Measurements from ENCODE around the gene PRDM11.
"Not testable (repeated sequence)": the region's sequence is repeated elsewhere in the genome, so short reads cannot be mapped to it uniquely, and the experiment has no call there.

Gene PRDM11

DNA sequence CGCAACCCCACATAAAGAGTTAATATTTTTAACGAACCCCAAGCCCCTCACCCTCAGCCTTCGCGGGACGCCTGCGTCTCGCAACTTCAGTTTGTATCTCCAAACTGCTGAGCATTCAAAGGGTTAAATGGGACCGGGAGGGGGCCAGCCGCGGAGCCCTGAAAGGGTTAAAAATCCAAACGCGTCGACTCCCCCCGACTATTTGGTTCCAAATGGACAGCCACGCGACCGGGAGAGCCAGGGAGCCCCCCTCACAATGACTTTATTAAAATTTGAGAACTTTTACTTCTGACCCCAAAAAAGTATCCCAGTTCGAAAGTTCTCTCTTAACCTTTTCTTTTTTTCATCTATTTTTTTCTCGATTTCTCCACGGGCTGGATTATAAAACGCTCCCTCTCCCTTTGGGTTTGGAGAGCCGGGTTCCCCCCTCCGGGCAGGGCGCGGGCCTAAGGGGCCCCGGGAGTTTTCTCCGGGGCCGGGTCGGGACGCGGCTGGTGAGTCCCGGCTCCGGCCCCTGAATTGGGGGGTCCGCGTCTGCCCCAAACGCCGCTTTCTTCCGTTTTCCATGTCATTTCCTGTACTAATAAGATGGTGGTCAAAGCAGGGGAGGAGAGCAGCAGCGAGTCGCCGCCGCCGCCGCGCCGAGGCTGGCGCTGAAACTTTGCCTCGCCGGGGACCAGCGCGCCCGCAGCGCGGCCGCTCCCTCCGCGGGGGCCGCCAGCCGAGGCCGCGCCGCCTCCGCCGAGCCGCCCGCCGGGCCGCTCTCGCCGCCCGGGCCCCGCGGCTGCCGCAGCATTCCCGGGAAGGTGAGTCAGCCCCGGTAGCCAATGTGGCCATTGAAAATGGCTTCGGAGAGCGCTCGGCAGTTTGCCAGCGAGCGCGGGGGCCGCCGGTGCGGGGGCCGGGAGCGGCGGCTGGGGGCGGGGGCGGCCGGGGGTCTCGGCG lies at the start of gene PRDM11:
TSS of gene PRDM11 (plus strand) at position 568 of the 945 bp plus-strand sequence. CDS start 35,128 bp downstream, outside the sequence.
- no peak for FAIRE-seq

DNA sequence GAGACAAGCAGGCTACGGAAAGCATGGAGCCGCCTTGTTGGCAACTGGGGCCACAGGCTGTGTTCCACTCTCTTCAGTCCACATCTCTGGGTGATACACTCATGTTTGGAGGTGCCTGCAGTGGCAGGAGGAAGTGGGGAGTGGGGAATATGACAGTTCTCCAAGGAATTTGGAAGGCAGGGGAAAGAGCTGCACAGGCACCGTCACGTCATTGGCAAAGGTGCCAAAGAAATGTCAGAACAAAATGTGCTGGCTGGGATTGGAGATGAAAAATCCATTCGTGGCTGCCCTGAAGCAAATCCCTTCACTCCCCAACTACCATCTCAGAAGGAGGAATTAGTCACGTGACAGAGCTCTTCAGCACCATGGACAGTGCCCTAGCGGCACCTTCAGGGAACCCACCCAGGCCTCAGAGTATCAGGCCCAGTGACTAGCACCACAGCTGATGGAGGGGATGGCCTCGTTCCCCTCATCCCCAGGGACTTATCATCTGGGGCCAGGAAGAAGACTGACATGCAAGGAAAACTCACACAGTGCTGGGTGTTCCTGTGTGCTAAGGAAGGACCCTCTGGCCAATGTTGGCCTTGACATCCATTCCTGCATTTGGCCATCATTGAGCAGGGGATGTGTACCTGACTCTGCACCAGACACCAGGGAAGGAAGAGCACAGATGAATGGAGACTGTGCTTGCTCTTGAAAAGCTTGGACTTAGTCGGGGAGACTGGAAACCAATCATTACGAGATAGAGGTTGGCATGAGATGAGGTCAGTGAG lies 48.5 kb upstream of the PRDM11 start:
- FAIRE-seq: no peak

DNA sequence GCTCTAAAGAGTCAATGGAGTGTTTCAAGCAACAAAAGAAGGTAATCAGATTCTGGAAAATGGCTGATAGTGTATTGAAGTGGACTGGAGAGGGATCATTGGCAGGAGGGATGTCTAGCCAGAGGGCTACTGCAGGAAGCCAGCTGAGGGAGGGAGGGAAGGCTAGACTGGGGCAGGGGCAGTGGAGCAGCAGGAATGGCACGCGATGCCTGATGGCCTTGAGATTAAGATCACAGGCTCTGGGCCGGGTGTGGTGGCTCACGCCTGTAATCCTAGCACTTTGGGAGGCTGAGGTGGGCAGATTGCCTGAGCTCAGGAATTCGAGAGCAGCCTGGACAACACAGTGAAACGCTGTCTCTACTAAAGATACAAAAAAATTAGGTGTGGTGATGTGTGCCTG lies 47.5 kb upstream of the PRDM11 start:
- FAIRE-seq: no peak

- no peak for FAIRE-seq
Observed at GRCh38 chr11:45100339-45100738, 46.1 kb upstream of the PRDM11 start.

- no peak for FAIRE-seq
Observed at GRCh38 chr11:45102361-45102809, 44.1 kb upstream of the PRDM11 start.

DNA sequence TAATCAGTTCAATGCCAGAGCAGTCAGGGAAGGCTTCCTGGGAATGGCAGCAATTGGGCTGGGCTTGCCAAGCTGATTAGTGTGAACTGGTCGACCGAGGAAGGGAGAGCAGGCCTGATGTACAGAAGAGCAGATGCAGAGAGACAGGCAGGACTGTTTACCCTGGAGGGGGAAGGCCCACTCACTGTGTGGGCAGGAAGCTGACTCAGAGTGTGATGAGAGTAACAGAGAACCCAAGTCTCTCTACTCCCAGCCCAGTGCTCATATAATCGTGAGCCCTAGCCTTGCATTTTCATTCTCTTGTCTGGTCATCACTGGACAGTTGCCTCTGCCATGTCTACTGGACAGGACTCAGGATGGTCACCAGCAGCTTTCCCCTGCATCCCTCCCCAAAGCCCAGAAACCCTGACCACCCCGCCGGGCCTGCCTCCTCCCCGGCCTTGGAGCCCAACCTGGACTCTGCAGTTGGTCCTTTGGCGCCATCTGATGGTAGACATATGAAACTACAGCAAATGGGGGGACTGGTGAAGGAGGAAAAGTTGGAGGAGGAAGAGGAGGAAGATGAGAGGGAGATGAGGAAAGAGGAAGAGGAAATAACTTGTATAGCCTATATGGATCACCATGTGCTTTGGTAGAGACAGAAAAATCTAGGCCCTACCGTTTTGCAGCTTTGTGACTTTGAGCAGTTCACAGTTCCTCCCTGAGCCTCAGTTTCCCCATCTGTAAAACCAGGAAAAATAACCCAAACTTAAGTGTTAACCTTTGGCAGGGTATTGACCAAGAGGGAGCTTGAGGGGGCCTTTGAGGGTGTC lies 43.4 kb upstream of the PRDM11 start:
- FAIRE-seq: no peak

DNA sequence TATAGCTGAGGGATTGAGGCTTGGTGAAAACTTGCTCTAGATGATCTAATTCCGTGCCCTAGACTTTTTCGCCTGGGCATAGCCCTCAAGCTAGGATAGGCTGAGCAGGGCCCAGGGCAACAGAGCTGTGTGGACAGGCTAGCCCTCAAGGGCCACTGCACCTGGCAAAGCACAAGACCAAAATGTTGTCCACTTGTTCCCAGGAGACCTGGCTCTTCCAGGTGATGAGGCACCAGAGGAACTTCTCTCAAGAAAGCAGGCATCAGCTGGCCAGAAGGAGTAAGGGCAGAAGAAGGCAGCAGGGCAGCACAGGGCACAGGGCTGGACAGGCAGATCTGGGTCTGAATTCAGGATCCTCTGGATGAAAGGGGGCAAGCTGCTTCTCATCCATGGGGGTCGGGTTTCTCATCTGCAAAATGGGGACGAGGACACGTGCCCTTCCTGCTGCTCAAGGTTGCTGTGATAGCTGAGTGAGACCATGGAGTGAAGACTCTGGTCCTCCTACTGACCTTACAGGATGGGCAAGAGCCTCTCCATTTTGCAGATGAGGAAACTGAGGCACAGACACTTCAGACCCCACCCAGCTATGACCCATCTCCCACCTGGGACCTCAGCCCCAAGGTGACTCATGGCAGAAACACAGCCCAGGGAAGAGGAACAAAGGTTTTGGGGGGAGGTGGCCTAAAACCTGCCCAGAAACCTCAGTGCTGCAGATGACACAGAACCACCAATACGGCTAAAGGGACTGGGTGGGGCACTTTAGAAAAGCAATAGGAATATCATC lies 42.2 kb upstream of the PRDM11 start:
- FAIRE-seq: no peak

DNA sequence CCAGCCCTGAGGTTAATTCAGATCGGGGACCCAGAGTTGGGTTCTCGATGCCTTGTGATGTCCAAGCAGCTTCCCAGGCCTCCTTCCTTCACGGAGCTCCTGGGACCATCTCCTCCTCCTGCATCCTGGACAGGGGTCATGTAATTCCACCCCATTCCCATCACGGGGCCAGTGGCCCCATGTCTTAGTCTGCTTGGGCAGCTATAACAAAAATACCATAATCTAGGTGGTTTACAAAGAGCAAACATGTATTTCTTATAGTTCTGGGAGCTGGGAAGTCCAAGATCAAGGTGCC lies 41.7 kb upstream of the PRDM11 start:
- no peak for FAIRE-seq

DNA sequence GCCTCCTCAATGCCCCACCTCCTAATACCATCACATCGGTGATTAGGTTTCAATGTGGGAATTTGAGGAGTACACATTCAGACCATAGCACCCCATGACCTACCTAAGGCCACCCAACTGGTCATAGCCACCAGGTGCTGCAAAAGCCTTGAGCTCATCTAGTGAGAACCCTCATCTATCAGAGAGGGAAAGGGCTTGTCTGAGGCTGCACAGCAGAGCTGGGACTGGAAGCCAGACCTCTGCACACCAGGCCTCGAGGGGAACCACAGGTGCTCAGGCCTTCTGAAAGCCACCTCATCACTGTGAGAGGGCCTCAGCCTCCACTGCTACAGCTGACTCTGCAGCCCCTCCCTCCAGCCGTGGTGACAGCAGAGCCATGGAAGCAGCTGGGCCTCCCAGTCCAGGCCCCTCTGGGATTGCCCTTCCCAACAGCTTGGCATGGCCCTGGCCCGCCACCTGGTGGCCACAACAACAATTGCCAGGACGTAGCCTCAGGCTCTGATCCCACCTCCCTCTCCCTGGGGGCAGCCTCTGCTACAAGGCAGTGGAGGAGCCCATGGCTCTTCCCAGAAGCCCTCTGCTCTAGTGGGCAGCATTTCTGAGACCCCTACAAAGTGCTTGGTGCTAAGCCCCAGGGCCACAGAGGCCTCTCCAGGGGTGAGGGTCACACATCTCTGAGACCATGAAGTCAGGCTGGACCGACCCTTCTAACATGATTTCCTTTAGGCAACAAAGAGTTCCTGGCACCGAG lies 41.0 kb upstream of the PRDM11 start:
- FAIRE-seq: no peak

DNA sequence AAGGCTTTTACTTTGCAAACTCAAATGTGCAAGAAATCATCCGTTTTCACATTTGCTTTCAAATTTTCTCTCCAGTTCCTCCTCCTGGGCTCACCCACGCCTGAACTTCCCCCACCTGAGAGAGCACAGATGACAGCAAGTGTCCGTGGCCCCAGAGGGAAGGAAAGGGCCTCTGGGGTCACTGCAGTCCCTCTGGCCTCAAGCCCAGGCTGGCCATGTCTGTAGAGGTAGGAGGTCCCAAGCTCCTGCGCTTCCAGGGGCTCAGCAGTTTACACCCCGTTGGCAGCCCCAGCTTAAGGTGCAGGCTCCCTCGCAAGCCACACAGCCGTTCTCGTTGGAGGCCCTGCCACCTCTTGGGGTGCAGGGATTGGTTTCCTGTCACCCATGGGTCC lies 40.5 kb upstream of the PRDM11 start:
- no peak for FAIRE-seq

GRCh38 chr11:45106440-45106839 lies 40.0 kb upstream of the PRDM11 start:
- no peak for FAIRE-seq

DNA sequence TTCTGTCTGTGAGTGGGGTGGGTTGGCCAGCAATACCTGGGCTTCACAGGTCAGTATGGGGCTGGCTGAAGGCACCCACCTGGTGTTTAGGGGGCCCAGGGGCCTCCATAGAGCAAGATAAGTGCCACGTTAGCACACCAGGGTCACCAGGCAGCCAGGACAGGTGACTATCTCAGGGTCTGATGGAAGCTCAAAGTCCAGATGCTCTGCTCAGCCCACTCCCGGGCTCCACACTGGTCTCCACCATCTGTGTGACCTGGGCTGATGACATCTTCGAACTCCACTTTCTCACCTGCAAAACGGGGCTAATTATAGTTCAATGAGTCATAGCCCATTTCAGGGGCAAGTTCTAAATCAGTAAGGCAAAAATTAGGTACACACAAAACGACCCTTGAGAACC lies 39.4 kb upstream of the PRDM11 start:
- no peak for FAIRE-seq

DNA sequence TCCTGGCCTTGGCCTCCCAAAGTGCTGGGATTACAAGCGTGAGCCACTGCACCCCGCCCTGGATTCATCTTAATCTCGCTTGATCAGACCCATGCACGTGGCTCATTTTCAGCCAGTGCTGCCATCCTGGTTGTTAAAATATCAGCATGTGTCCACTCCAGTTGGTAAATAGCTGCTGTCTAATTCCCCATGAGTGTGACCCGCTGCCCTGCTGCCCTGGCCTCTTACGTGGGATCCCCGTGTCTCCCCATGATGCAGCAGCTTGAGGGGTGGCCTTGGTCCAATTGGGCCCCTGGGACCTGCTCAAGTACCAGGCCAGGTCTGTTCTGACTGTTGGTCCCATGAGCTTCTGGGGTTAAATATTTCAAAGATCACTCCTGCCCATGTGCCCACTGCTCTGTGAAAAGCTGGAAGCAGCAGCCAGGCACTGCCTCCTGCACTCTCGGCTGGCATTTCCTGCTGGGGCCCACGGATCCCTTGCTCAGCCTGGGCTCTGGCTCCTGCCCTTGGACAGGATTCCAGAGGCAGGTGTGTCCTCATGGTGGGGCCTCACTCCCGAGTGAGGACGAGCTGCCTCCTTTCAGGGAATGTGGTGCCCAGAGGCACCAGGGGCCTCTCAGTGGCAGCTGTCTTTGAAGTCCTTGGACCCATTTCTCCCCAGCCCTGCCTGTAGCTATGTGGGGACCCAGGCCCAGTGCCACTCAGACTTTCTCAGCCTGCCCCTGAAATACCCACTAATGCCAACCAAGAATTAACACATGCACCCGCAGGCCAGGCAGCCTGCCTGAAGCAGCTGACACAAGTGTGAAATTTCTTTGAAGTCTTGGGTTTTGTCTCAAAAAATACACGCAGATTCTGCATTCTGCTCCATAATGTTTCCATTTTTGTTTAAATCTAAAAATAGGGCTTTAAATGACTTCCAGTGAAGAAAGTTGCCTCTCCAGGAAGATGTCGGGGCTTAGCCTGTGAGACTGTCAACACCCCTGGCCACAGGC lies 38.1 kb upstream of the PRDM11 start:
- no peak for FAIRE-seq

DNA sequence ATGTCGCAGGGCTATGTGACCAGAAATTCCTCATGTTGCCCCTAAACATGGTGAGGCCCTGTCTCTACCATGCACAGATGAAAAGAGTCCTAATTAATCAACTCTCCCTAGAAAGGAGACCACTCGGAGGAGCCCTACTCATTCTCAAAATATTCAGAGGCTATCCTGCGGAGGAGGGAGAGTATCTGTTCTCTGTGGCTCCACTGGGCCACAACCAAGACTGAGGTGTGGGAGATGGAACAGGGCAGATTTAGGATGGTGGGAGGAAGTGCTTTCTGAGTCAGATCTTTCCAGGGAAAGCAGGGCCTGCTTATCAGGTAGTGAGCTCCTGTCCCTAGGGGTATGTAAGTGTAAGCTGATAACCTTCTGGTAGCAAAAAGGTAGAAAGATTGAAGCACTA lies 37.0 kb upstream of the PRDM11 start:
- FAIRE-seq: no peak

- no peak for FAIRE-seq
Observed at GRCh38 chr11:45110562-45110961, 35.9 kb upstream of the PRDM11 start.

GRCh38 chr11:45113807-45114206 lies 32.6 kb upstream of the PRDM11 start:
- no peak for FAIRE-seq

DNA sequence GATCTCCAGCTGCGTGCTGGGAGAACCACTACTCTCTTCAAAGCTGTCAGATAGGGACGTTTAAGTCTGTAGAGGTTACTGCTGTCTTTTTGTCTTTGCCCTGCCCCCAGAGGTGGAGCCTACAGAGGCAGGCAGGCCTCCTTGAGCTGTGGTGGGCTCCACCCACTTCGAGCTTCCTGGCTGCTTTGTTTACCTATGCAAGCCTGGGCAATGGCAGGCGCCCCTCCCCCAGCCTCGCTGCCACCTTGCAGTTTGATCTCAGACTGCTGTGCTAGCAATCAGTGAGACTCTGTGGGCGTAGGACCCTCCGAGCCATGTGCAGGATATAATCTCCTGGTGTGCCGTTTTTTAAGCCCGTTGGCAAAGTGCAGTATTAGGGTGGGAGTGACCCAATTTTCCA lies 18.6 kb upstream of the PRDM11 start:
- not testable (repeated sequence) for FAIRE-seq

GRCh38 chr11:45133878-45134277 lies 12.6 kb upstream of the PRDM11 start:
- FAIRE-seq: no peak

DNA sequence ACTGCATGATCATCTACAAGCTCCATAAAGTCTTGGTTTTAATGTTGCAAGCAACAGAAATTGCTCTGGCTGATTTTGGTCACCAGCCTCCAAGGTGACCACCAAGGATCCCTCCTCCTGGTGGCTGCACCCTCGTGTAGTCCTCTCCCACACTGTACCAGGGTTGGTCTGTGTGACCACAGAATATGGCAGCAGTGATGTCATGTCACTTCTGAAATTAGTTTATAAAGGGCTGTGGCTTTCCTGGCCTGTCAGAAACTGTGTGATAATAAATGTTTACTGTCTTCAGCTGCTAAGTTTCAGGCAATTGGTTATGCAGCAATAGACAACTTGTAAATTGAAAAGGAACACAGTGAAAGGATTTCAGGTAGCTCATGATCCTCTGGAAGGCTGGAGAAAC lies 5.3 kb upstream of the PRDM11 start:
- no peak for FAIRE-seq

GRCh38 chr11:45141631-45142030 lies 4.8 kb upstream of the PRDM11 start:
- FAIRE-seq: no peak

All from endometrium (tissue), 2 donors.